Amniotic stem cell (primary cell): Measurements from ENCODE around the gene BCL7B.
"Not testable (repeated sequence)": the region's sequence is repeated elsewhere in the genome, so short reads cannot be mapped to it uniquely, and the experiment has no call there.

ENCODE experiments used
- DNase-seq: peaks from one replicate; lab custom pipeline; 2025; lab: John Stamatoyannopoulos, UW

The BCL7B gene

DNA sequence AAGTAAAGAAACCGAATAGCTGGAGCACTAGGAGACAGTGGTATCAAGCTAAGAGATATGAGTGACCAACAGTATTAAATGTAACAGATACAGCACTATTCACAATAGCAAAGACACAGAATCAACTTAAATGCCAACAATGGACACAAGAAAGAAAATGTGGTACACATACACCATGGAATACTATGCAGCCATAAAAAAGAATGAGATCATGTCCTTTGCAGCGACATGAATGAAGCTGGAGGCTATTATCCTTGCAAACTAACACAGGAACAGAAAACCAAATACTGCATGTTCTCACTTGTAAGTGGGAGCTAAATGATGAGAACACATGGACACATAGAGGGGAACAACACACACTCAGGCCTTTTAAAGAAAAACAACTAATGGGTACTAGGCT is 62.0 kb downstream of the BCL7B start:
- not testable (repeated sequence) for DNase-seq

DNA sequence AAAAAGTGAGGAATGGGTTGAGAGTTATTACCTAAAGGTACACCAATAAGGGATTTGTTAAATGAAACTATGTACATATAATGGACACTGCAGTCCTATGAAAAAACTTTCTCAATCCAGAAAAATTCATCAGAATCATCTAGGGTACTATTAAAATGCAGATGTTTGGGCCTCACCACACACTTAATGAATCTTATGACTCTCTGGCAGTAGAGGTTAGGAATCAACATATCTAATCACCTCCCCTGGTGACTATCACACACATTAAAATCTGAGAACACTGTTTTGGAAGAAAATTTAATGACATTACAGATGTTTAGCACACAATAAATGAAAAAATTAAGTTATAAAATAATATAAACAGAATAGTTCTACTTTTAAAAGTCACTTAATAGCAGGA is 67.5 kb downstream of the BCL7B start:
- DNase-seq = no peak

- DNase-seq = no peak
Observed at GRCh38 chr7:73487486-73487885, 70.0 kb downstream of the BCL7B start.
